ENCODE results near the gene RGS10.
A peak's percentile ranks its signal among the peaks of the same experiment; 100 is the strongest.

The RGS10 gene

GRCh38 chr10:119517235-119518141 is 25.0 kb downstream of the RGS10 start:
- TF ChIP-seq POLR2A (IDR thresholded peaks at IDR 0.05; ENCODE audit: low read length): no peak
- TF ChIP-seq GATA1 (IDR thresholded peaks at IDR 0.05; ENCODE audit: low read depth, low read length): no peak
- DNase-seq: peak; percentile 58 to 66

GRCh38 chr10:119516381-119517234 is 25.9 kb downstream of the RGS10 start:
- peak; percentile 56 to 64 for DNase-seq
- TF ChIP-seq POLR2A (IDR thresholded peaks at IDR 0.05; ENCODE audit: low read length) (no peak), GATA1 (IDR thresholded peaks at IDR 0.05; ENCODE audit: low read depth, low read length) (no peak)

- TF ChIP-seq GATA1 (IDR thresholded peaks at IDR 0.05; ENCODE audit: low read depth, low read length): no peak
- no peak for TF ChIP-seq POLR2A (IDR thresholded peaks at IDR 0.05; ENCODE audit: low read length)
- DNase-seq: peak in 1 of 2 experiments; percentile 49
These were observed 26.9 kb downstream of the RGS10 start for GRCh38 chr10:119515511-119516045.

- DNase-seq: no peak
- TF ChIP-seq POLR2A (IDR thresholded peaks at IDR 0.05; ENCODE audit: low read length): no peak
- no peak for TF ChIP-seq GATA1 (IDR thresholded peaks at IDR 0.05; ENCODE audit: low read depth, low read length)
These were observed 27.7 kb downstream of the RGS10 start for GRCh38 chr10:119514819-119515218.

GRCh38 chr10:119511828-119512515 is 30.5 kb downstream of the RGS10 start:
- TF ChIP-seq GATA1 (IDR thresholded peaks at IDR 0.05; ENCODE audit: low read depth, low read length) (no peak), POLR2A (IDR thresholded peaks at IDR 0.05; ENCODE audit: low read length) (no peak)
- no peak for DNase-seq

GRCh38 chr10:119509909-119510451 is 32.5 kb downstream of the RGS10 start:
- no peak for TF ChIP-seq POLR2A (IDR thresholded peaks at IDR 0.05; ENCODE audit: low read length)
- TF ChIP-seq GATA1 (IDR thresholded peaks at IDR 0.05; ENCODE audit: low read depth, low read length): no peak
- DNase-seq: no peak

GRCh38 chr10:119507115-119507514 is 35.4 kb downstream of the RGS10 start:
- no peak for DNase-seq
- TF ChIP-seq GATA1 (IDR thresholded peaks at IDR 0.05; ENCODE audit: low read depth, low read length): no peak
- TF ChIP-seq POLR2A (IDR thresholded peaks at IDR 0.05; ENCODE audit: low read length): no peak

GRCh38 chr10:119505588-119506315 is 36.8 kb downstream of the RGS10 start:
- TF ChIP-seq GATA1 (IDR thresholded peaks at IDR 0.05; ENCODE audit: low read depth, low read length) (no peak), POLR2A (IDR thresholded peaks at IDR 0.05; ENCODE audit: low read length) (no peak)
- no peak for DNase-seq

GRCh38 chr10:119505131-119505551 is 37.4 kb downstream of the RGS10 start:
- no peak for DNase-seq
- no peak for TF ChIP-seq GATA1 (IDR thresholded peaks at IDR 0.05; ENCODE audit: low read depth, low read length)
- no peak for TF ChIP-seq POLR2A (IDR thresholded peaks at IDR 0.05; ENCODE audit: low read length)

GRCh38 chr10:119504651-119505050 is 37.9 kb downstream of the RGS10 start:
- no peak for DNase-seq
- TF ChIP-seq POLR2A (IDR thresholded peaks at IDR 0.05; ENCODE audit: low read length): no peak
- no peak for TF ChIP-seq GATA1 (IDR thresholded peaks at IDR 0.05; ENCODE audit: low read depth, low read length)

GRCh38 chr10:119503821-119504220 is 38.7 kb downstream of the RGS10 start:
- no peak for TF ChIP-seq POLR2A (IDR thresholded peaks at IDR 0.05; ENCODE audit: low read length)
- no peak for TF ChIP-seq GATA1 (IDR thresholded peaks at IDR 0.05; ENCODE audit: low read depth, low read length)
- DNase-seq: no peak

- TF ChIP-seq GATA1 (IDR thresholded peaks at IDR 0.05; ENCODE audit: low read depth, low read length): no peak
- no peak for TF ChIP-seq POLR2A (IDR thresholded peaks at IDR 0.05; ENCODE audit: low read length)
- no peak for DNase-seq
These were observed 39.8 kb downstream of the RGS10 start for GRCh38 chr10:119502618-119503155.
